ENCODE results near the gene TTC39B. TPM values are rescaled to one million over a fixed set of nuclear protein-coding genes. Genes with fewer than 3 reads are reported as not detected.

Gene TTC39B
- total RNA-seq, 1 experiment from 2014 or later: 0.04 TPM

GRCh38 chr9:15149450-15149849 is 157.6 kb downstream of the TTC39B start:
- Histone ChIP-seq H3K27ac (ENCODE audit: low read length) (no peak overlapping the region), H3K4me3 (ENCODE audit: low read length) (no peak overlapping the region), H4K20me1 (ENCODE audit: insufficient read depth, low read depth, low read length) (no peaks in the 10 kb centered on the region), H3K27me3 (ENCODE audit: low read length) (no peaks in the 10 kb centered on the region), H3K9me3 (ENCODE audit: low read length) (no peaks in the 10 kb centered on the region), H3K36me3 (ENCODE audit: insufficient read depth, low read length) (no peaks in the 10 kb centered on the region), H3K9me2 (replicated peaks; ENCODE audit: insufficient read depth, low read length) (no peaks in the 10 kb centered on the region), H3K9ac (ENCODE audit: low read length) (no peak overlapping the region), H2AFZ (ENCODE audit: low read length) (no peak overlapping the region), H3K4me1 (ENCODE audit: low read length) (peaks cover 24% of the 10 kb centered on the region), H3K79me2 (ENCODE audit: low read length) (no peaks in the 10 kb centered on the region), H3K4me2 (ENCODE audit: low read depth, low read length, poor library complexity, severe bottlenecking) (no peak overlapping the region)
- DNase-seq: no peak

GRCh38 chr9:15146268-15146700 is 160.7 kb downstream of the TTC39B start:
- H4K20me1 ChIP-seq (ENCODE audit: insufficient read depth, low read depth, low read length): no peaks in the 10 kb centered on the region
- H3K4me3 ChIP-seq (ENCODE audit: low read length): no peak overlapping the region
- H3K9ac ChIP-seq (ENCODE audit: low read length): no peak overlapping the region
- no peak overlapping the region for H3K27ac ChIP-seq (ENCODE audit: low read length)
- H3K79me2 ChIP-seq (ENCODE audit: low read length): no peaks in the 10 kb centered on the region
- H3K27me3 ChIP-seq (ENCODE audit: low read length): no peaks in the 10 kb centered on the region
- no peaks in the 10 kb centered on the region for H3K9me2 ChIP-seq (replicated peaks; ENCODE audit: insufficient read depth, low read length)
- no peaks in the 10 kb centered on the region for H3K9me3 ChIP-seq (ENCODE audit: low read length)
- H3K4me1 ChIP-seq (ENCODE audit: low read length): peaks cover 39% of the 10 kb centered on the region
- no peak overlapping the region for H3K4me2 ChIP-seq (ENCODE audit: low read depth, low read length, poor library complexity, severe bottlenecking)
- H2AFZ ChIP-seq (ENCODE audit: low read length): no peak overlapping the region
- no peak for DNase-seq
- H3K36me3 ChIP-seq (ENCODE audit: insufficient read depth, low read length): no peaks in the 10 kb centered on the region

- no peaks in the 10 kb centered on the region for H3K9me3 ChIP-seq (ENCODE audit: low read length)
- peak overlapping the region; percentile 10 for H3K4me2 ChIP-seq (ENCODE audit: low read depth, low read length, poor library complexity, severe bottlenecking)
- no peak overlapping the region for H3K9ac ChIP-seq (ENCODE audit: low read length)
- H3K9me2 ChIP-seq (replicated peaks; ENCODE audit: insufficient read depth, low read length): no peaks in the 10 kb centered on the region
- no peak for DNase-seq
- no peaks in the 10 kb centered on the region for H3K79me2 ChIP-seq (ENCODE audit: low read length)
- H3K36me3 ChIP-seq (ENCODE audit: insufficient read depth, low read length): no peaks in the 10 kb centered on the region
- no peak overlapping the region for H3K27ac ChIP-seq (ENCODE audit: low read length)
- H4K20me1 ChIP-seq (ENCODE audit: insufficient read depth, low read depth, low read length): no peaks in the 10 kb centered on the region
- peaks cover 27% of the 10 kb centered on the region for H3K4me1 ChIP-seq (ENCODE audit: low read length)
- no peaks in the 10 kb centered on the region for H3K27me3 ChIP-seq (ENCODE audit: low read length)
- no peak overlapping the region for H2AFZ ChIP-seq (ENCODE audit: low read length)
- H3K4me3 ChIP-seq (ENCODE audit: low read length): no peak overlapping the region
Observed at GRCh38 chr9:15144622-15145061, 162.4 kb downstream of the TTC39B start.

GRCh38 chr9:15142878-15143534 is 164.0 kb downstream of the TTC39B start:
- Histone ChIP-seq H3K27me3 (ENCODE audit: low read length) (no peaks in the 10 kb centered on the region), H3K36me3 (ENCODE audit: insufficient read depth, low read length) (no peaks in the 10 kb centered on the region), H4K20me1 (ENCODE audit: insufficient read depth, low read depth, low read length) (no peaks in the 10 kb centered on the region), H3K9me2 (replicated peaks; ENCODE audit: insufficient read depth, low read length) (no peaks in the 10 kb centered on the region), H3K27ac (ENCODE audit: low read length) (no peak overlapping the region), H3K4me1 (ENCODE audit: low read length) (peaks cover 27% of the 10 kb centered on the region), H2AFZ (ENCODE audit: low read length) (0 out of 2 replicates have a peak overlapping the region, but pooled peaks have one; percentile 18), H3K4me2 (ENCODE audit: low read depth, low read length, poor library complexity, severe bottlenecking) (no peak overlapping the region), H3K9me3 (ENCODE audit: low read length) (no peaks in the 10 kb centered on the region), H3K79me2 (ENCODE audit: low read length) (no peaks in the 10 kb centered on the region), H3K9ac (ENCODE audit: low read length) (no peak overlapping the region), H3K4me3 (ENCODE audit: low read length) (no peak overlapping the region)
- DNase-seq: peak; percentile 80

- Histone ChIP-seq H3K9me3 (ENCODE audit: low read length) (no peaks in the 10 kb centered on the region), H3K27ac (ENCODE audit: low read length) (no peak overlapping the region), H3K9me2 (replicated peaks; ENCODE audit: insufficient read depth, low read length) (no peaks in the 10 kb centered on the region), H3K4me2 (ENCODE audit: low read depth, low read length, poor library complexity, severe bottlenecking) (no peak overlapping the region), H4K20me1 (ENCODE audit: insufficient read depth, low read depth, low read length) (no peaks in the 10 kb centered on the region), H3K9ac (ENCODE audit: low read length) (no peak overlapping the region), H3K4me3 (ENCODE audit: low read length) (no peak overlapping the region), H3K36me3 (ENCODE audit: insufficient read depth, low read length) (no peaks in the 10 kb centered on the region), H2AFZ (ENCODE audit: low read length) (no peak overlapping the region), H3K27me3 (ENCODE audit: low read length) (no peaks in the 10 kb centered on the region), H3K4me1 (ENCODE audit: low read length) (peaks cover 36% of the 10 kb centered on the region), H3K79me2 (ENCODE audit: low read length) (no peaks in the 10 kb centered on the region)
- no peak for DNase-seq
Observed at GRCh38 chr9:15140051-15140450, 167.0 kb downstream of the TTC39B start.

GRCh38 chr9:15139469-15139868 is 167.5 kb downstream of the TTC39B start:
- Histone ChIP-seq H3K4me1 (ENCODE audit: low read length) (peaks cover 30% of the 10 kb centered on the region), H3K79me2 (ENCODE audit: low read length) (no peaks in the 10 kb centered on the region), H3K9me2 (replicated peaks; ENCODE audit: insufficient read depth, low read length) (no peaks in the 10 kb centered on the region), H3K9me3 (ENCODE audit: low read length) (no peaks in the 10 kb centered on the region), H2AFZ (ENCODE audit: low read length) (no peak overlapping the region), H3K9ac (ENCODE audit: low read length) (no peak overlapping the region), H3K27me3 (ENCODE audit: low read length) (no peaks in the 10 kb centered on the region), H3K4me3 (ENCODE audit: low read length) (no peak overlapping the region), H4K20me1 (ENCODE audit: insufficient read depth, low read depth, low read length) (no peaks in the 10 kb centered on the region), H3K27ac (ENCODE audit: low read length) (no peak overlapping the region), H3K4me2 (ENCODE audit: low read depth, low read length, poor library complexity, severe bottlenecking) (no peak overlapping the region), H3K36me3 (ENCODE audit: insufficient read depth, low read length) (no peaks in the 10 kb centered on the region)
- no peak for DNase-seq

- Histone ChIP-seq H3K4me1 (ENCODE audit: low read length) (peaks cover 23% of the 10 kb centered on the region), H3K9me2 (replicated peaks; ENCODE audit: insufficient read depth, low read length) (no peaks in the 10 kb centered on the region), H3K9me3 (ENCODE audit: low read length) (no peaks in the 10 kb centered on the region), H4K20me1 (ENCODE audit: insufficient read depth, low read depth, low read length) (no peaks in the 10 kb centered on the region), H3K79me2 (ENCODE audit: low read length) (no peaks in the 10 kb centered on the region), H3K27me3 (ENCODE audit: low read length) (no peaks in the 10 kb centered on the region), H2AFZ (ENCODE audit: low read length) (no peak overlapping the region), H3K9ac (ENCODE audit: low read length) (no peak overlapping the region), H3K4me3 (ENCODE audit: low read length) (no peak overlapping the region), H3K27ac (ENCODE audit: low read length) (no peak overlapping the region), H3K36me3 (ENCODE audit: insufficient read depth, low read length) (no peaks in the 10 kb centered on the region), H3K4me2 (ENCODE audit: low read depth, low read length, poor library complexity, severe bottlenecking) (no peak overlapping the region)
- DNase-seq: no peak
Observed at GRCh38 chr9:15138357-15138686, 168.7 kb downstream of the TTC39B start.

- Histone ChIP-seq H3K4me1 (ENCODE audit: low read length) (peaks cover 23% of the 10 kb centered on the region), H3K9ac (ENCODE audit: low read length) (no peak overlapping the region), H3K36me3 (ENCODE audit: insufficient read depth, low read length) (no peaks in the 10 kb centered on the region), H2AFZ (ENCODE audit: low read length) (no peak overlapping the region), H4K20me1 (ENCODE audit: insufficient read depth, low read depth, low read length) (no peaks in the 10 kb centered on the region), H3K4me3 (ENCODE audit: low read length) (no peak overlapping the region), H3K9me2 (replicated peaks; ENCODE audit: insufficient read depth, low read length) (no peaks in the 10 kb centered on the region), H3K4me2 (ENCODE audit: low read depth, low read length, poor library complexity, severe bottlenecking) (no peak overlapping the region), H3K79me2 (ENCODE audit: low read length) (no peaks in the 10 kb centered on the region), H3K9me3 (ENCODE audit: low read length) (no peaks in the 10 kb centered on the region), H3K27me3 (ENCODE audit: low read length) (no peaks in the 10 kb centered on the region), H3K27ac (ENCODE audit: low read length) (no peak overlapping the region)
- no peak for DNase-seq
Observed at GRCh38 chr9:15137658-15138356, 169.2 kb downstream of the TTC39B start.

Measured in Karpas-422 (cell line).